ENCODE results near the gene STK11IP.

STK11IP gene

GRCh38 chr2:219641390-219642068 is 43.9 kb downstream of the STK11IP start:
- H3K27me3 ChIP-seq (ENCODE audit: low read depth, low read length) = no peaks in the 10 kb centered on the region
- H3K9me3 ChIP-seq (ENCODE audit: control insufficient read depth in 1 of 2, low read length in 2 of 2) = no peaks in the 10 kb centered on the region
- H3K4me1 ChIP-seq (ENCODE audit: control insufficient read depth in 1 of 2, insufficient read depth in 2 of 2, low read length in 2 of 2) = peaks cover 0 to 18% of the 10 kb centered on the region in 2 donors
- no peak overlapping the region for H3K27ac ChIP-seq (ENCODE audit: low read length)
- H3K4me3 ChIP-seq (ENCODE audit: low read depth in 1 of 2, low read length in 2 of 2) = no peak overlapping the region
- H3K36me3 ChIP-seq (ENCODE audit: control insufficient read depth in 1 of 2, insufficient read depth in 2 of 2, low read length in 2 of 2) = no peaks in the 10 kb centered on the region

GRCh38 chr2:219642069-219642454 is 44.4 kb downstream of the STK11IP start:
- H3K27ac ChIP-seq (ENCODE audit: low read length) = no peak overlapping the region
- no peaks in the 10 kb centered on the region for H3K27me3 ChIP-seq (ENCODE audit: low read depth, low read length)
- H3K4me1 ChIP-seq (ENCODE audit: control insufficient read depth in 1 of 2, insufficient read depth in 2 of 2, low read length in 2 of 2) = peaks cover 0 to 18% of the 10 kb centered on the region in 2 donors
- no peak overlapping the region for H3K4me3 ChIP-seq (ENCODE audit: low read depth in 1 of 2, low read length in 2 of 2)
- no peaks in the 10 kb centered on the region for H3K9me3 ChIP-seq (ENCODE audit: control insufficient read depth in 1 of 2, low read length in 2 of 2)
- H3K36me3 ChIP-seq (ENCODE audit: control insufficient read depth in 1 of 2, insufficient read depth in 2 of 2, low read length in 2 of 2) = no peaks in the 10 kb centered on the region

- H3K4me1 ChIP-seq (ENCODE audit: control insufficient read depth in 1 of 2, insufficient read depth in 2 of 2, low read length in 2 of 2) = peaks cover 0 to 18% of the 10 kb centered on the region in 2 donors
- H3K27ac ChIP-seq (ENCODE audit: low read length) = no peak overlapping the region
Measured at GRCh38 chr2:219642465-219643083, 44.9 kb downstream of the STK11IP start.

GRCh38 chr2:219643084-219643473 is 45.4 kb downstream of the STK11IP start:
- no peaks in the 10 kb centered on the region for H3K27me3 ChIP-seq (ENCODE audit: low read depth, low read length)

More at GRCh38 chr2:219642465-219643083, 44.9 kb downstream of the STK11IP start:
- no peaks in the 10 kb centered on the region for H3K9me3 ChIP-seq (ENCODE audit: control insufficient read depth in 1 of 2, low read length in 2 of 2)
- H3K4me3 ChIP-seq (ENCODE audit: low read depth in 1 of 2, low read length in 2 of 2) = no peak overlapping the region
- H3K27me3 ChIP-seq (ENCODE audit: low read depth, low read length) = no peaks in the 10 kb centered on the region
- H3K36me3 ChIP-seq (ENCODE audit: control insufficient read depth in 1 of 2, insufficient read depth in 2 of 2, low read length in 2 of 2) = no peaks in the 10 kb centered on the region

GRCh38 chr2:219643788-219644398 is 46.2 kb downstream of the STK11IP start:
- Histone ChIP-seq H3K27me3 (ENCODE audit: low read depth, low read length) (no peaks in the 10 kb centered on the region), H3K4me1 (ENCODE audit: control insufficient read depth in 1 of 2, insufficient read depth in 2 of 2, low read length in 2 of 2) (peaks cover 0 to 18% of the 10 kb centered on the region in 2 donors), H3K36me3 (ENCODE audit: control insufficient read depth in 1 of 2, insufficient read depth in 2 of 2, low read length in 2 of 2) (no peaks in the 10 kb centered on the region), H3K27ac (ENCODE audit: low read length) (no peak overlapping the region), H3K4me3 (ENCODE audit: low read depth in 1 of 2, low read length in 2 of 2) (no peak overlapping the region), H3K9me3 (ENCODE audit: control insufficient read depth in 1 of 2, low read length in 2 of 2) (no peaks in the 10 kb centered on the region)

More at GRCh38 chr2:219643084-219643473, 45.4 kb downstream of the STK11IP start:
- Histone ChIP-seq H3K4me1 (ENCODE audit: control insufficient read depth in 1 of 2, insufficient read depth in 2 of 2, low read length in 2 of 2) (peaks cover 0 to 18% of the 10 kb centered on the region in 2 donors), H3K4me3 (ENCODE audit: low read depth in 1 of 2, low read length in 2 of 2) (no peak overlapping the region), H3K36me3 (ENCODE audit: control insufficient read depth in 1 of 2, insufficient read depth in 2 of 2, low read length in 2 of 2) (no peaks in the 10 kb centered on the region), H3K9me3 (ENCODE audit: control insufficient read depth in 1 of 2, low read length in 2 of 2) (no peaks in the 10 kb centered on the region), H3K27ac (ENCODE audit: low read length) (no peak overlapping the region)

GRCh38 chr2:219644801-219645480 is 47.3 kb downstream of the STK11IP start:
- no peak overlapping the region for H3K4me3 ChIP-seq (ENCODE audit: low read depth in 1 of 2, low read length in 2 of 2)
- no peaks in the 10 kb centered on the region for H3K27me3 ChIP-seq (ENCODE audit: low read depth, low read length)
- H3K9me3 ChIP-seq (ENCODE audit: control insufficient read depth in 1 of 2, low read length in 2 of 2) = no peaks in the 10 kb centered on the region
- peak overlapping the region; percentile 2 for H3K27ac ChIP-seq (ENCODE audit: low read length)
- no peaks in the 10 kb centered on the region for H3K36me3 ChIP-seq (ENCODE audit: control insufficient read depth in 1 of 2, insufficient read depth in 2 of 2, low read length in 2 of 2)
- peaks cover 0 to 18% of the 10 kb centered on the region in 2 donors for H3K4me1 ChIP-seq (ENCODE audit: control insufficient read depth in 1 of 2, insufficient read depth in 2 of 2, low read length in 2 of 2)

- no peak overlapping the region for H3K27ac ChIP-seq (ENCODE audit: low read length)
- H3K9me3 ChIP-seq (ENCODE audit: control insufficient read depth in 1 of 2, low read length in 2 of 2) = no peaks in the 10 kb centered on the region
- no peak overlapping the region for H3K4me3 ChIP-seq (ENCODE audit: low read depth in 1 of 2, low read length in 2 of 2)
- peaks cover 0 to 18% of the 10 kb centered on the region in 2 donors for H3K4me1 ChIP-seq (ENCODE audit: control insufficient read depth in 1 of 2, insufficient read depth in 2 of 2, low read length in 2 of 2)
- H3K27me3 ChIP-seq (ENCODE audit: low read depth, low read length) = peaks cover 4% of the 10 kb centered on the region
- H3K36me3 ChIP-seq (ENCODE audit: control insufficient read depth in 1 of 2, insufficient read depth in 2 of 2, low read length in 2 of 2) = no peaks in the 10 kb centered on the region
Measured at GRCh38 chr2:219645631-219646527, 48.2 kb downstream of the STK11IP start.

- Histone ChIP-seq H3K27ac (ENCODE audit: low read length) (no peak overlapping the region), H3K4me3 (ENCODE audit: low read depth in 1 of 2, low read length in 2 of 2) (no peak overlapping the region), H3K36me3 (ENCODE audit: control insufficient read depth in 1 of 2, insufficient read depth in 2 of 2, low read length in 2 of 2) (no peaks in the 10 kb centered on the region), H3K27me3 (ENCODE audit: low read depth, low read length) (peaks cover 5% of the 10 kb centered on the region), H3K9me3 (ENCODE audit: control insufficient read depth in 1 of 2, low read length in 2 of 2) (no peaks in the 10 kb centered on the region), H3K4me1 (ENCODE audit: control insufficient read depth in 1 of 2, insufficient read depth in 2 of 2, low read length in 2 of 2) (peaks cover 0 to 9% of the 10 kb centered on the region in 2 donors)
Measured at GRCh38 chr2:219648176-219648575, 50.5 kb downstream of the STK11IP start.

GRCh38 chr2:219648963-219649362 is 51.3 kb downstream of the STK11IP start:
- H3K27ac ChIP-seq (ENCODE audit: low read length) = no peak overlapping the region
- peaks cover 0 to 9% of the 10 kb centered on the region in 2 donors for H3K4me1 ChIP-seq (ENCODE audit: control insufficient read depth in 1 of 2, insufficient read depth in 2 of 2, low read length in 2 of 2)
- H3K4me3 ChIP-seq (ENCODE audit: low read depth in 1 of 2, low read length in 2 of 2) = no peak overlapping the region
- no peaks in the 10 kb centered on the region for H3K9me3 ChIP-seq (ENCODE audit: control insufficient read depth in 1 of 2, low read length in 2 of 2)
- H3K27me3 ChIP-seq (ENCODE audit: low read depth, low read length) = peaks cover 5% of the 10 kb centered on the region
- H3K36me3 ChIP-seq (ENCODE audit: control insufficient read depth in 1 of 2, insufficient read depth in 2 of 2, low read length in 2 of 2) = no peaks in the 10 kb centered on the region

- Histone ChIP-seq H3K36me3 (ENCODE audit: control insufficient read depth in 1 of 2, insufficient read depth in 2 of 2, low read length in 2 of 2) (no peaks in the 10 kb centered on the region), H3K27ac (ENCODE audit: low read length) (no peak overlapping the region), H3K4me3 (ENCODE audit: low read depth in 1 of 2, low read length in 2 of 2) (no peak overlapping the region), H3K27me3 (ENCODE audit: low read depth, low read length) (peaks cover 5% of the 10 kb centered on the region), H3K9me3 (ENCODE audit: control insufficient read depth in 1 of 2, low read length in 2 of 2) (no peaks in the 10 kb centered on the region), H3K4me1 (ENCODE audit: control insufficient read depth in 1 of 2, insufficient read depth in 2 of 2, low read length in 2 of 2) (peaks cover 0 to 5% of the 10 kb centered on the region in 2 donors)
Measured at GRCh38 chr2:219650426-219651248, 53.0 kb downstream of the STK11IP start.
